NCI-H1694 treated with DMSO at 0.1 percent for 48 hours (cell line): ENCODE results near the gene OR52I2.

ENCODE experiments used
- DNase-seq: peaks from one replicate; lab custom pipeline; 2025; lab: John Stamatoyannopoulos, UW

Gene OR52I2

GRCh38 chr11:4581443-4581842 is at the start of gene OR52I2:
Gene OR52I2, plus strand, starts transcription at chr11:4581743.
- DNase-seq, result no peak

DNA sequence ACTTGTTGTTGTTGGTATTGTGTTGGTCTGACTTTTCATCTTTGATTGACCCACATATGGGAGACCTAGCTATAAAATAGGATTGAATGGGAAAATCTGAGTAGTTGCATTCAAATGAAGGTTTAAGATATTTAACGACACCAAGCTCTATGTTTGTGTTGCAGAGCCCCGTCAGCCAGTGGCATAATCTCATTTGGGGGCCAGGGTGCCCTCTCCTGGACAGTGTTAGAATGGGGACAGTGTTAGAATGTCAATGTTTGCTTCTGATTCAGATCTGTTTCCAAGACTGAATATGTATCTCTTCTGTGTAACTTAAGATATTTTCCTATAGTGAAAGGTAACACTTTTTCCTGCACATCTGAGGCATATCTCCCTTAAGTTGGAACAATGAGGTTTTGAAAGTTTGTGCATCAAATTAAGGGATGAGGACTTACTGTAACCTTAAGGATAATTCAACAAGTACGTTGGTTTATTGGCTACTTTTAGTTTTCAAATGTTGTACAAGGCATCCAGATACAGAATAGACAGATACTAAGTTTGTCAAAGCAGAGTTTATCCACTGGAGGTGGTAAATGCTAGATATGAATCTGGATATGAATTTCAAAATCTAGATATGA is 41.8 kb upstream of the OR52I2 start:
- DNase-seq, result peak; percentile 14

GRCh38 chr11:4541071-4541470 is 40.5 kb upstream of the OR52I2 start:
- no peak for DNase-seq

DNA sequence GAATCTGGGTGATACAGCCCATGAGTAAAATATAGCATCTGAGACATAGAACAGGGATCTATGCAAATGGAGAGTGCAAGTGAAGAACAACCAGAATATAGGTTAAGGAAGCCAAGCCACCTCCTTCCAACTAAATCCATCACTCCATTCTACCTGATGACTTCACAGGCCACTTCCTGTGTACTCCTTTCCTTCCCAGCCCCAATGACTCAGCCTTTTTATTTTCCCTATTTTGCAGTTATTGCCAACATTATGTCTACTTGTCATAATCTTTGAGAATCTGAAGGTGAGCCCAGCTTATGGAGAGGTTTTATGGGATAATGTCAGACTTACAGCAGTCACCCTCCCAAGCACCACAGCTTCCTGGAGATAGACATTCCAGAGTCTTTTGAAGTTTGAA is 38.0 kb upstream of the OR52I2 start:
- DNase-seq, result no peak

DNA sequence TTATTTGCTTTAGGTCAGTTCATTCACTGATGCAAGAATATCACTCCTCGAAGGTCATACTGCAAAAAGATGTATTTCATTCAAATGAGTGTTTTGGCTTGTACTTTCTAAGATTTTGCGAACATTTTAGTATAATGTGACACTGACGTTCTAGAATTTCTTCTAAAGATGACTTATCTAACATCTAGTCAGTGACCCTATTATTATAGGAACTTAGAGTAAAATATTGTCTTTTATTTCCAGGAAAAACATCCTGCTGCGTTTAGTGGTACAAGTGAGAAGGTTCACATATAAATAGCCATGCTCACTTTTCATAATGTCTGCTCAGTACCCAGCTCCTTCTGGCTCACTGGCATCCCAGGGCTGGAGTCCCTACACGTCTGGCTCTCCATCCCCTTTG is 36.7 kb upstream of the OR52I2 start, which contains the start of gene OR52M1:
OR52M1 (plus strand) TSS at position 301 of the 400 bp plus-strand sequence; CDS start at position 301, 0 bp downstream.
- no peak for DNase-seq

DNA sequence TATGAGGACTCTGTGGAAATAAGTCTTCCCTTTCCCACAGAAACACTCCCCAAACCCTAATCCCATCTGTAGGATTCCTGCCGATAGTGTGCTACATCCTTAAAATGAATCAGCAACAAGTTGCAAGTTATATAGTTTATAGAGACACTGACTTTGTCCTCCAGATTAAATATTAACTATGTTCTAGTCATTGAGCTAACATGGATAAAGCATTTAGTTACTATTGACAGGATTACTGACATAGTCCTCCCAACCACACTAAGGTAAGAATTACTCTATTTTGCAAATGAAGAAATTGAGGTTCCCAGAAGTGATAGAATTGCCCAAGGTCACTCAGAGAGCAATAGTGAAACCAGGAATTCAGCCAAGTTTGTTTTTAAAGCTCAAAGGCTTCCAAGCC is 34.7 kb upstream of the OR52I2 start:
- no peak for DNase-seq

DNA sequence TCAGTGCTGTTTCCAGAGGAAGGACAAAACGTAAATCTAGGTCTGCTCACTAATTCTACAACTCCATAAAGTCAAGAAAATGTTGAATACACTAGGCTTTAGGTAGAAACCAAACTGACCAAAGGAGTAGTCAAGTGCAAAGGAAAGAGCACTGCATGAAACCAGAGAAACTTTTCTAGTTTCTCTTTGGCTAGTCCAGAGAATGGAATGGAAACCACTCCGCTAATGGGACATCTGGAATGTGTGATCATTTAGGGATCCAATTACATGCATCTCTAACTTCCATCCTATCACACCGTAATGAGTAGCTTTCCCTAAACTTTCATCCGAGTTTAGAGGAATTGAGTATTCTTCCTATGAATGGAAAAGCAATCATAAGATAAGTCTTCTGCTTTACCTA is 34.1 kb upstream of the OR52I2 start:
- no peak for DNase-seq

DNA sequence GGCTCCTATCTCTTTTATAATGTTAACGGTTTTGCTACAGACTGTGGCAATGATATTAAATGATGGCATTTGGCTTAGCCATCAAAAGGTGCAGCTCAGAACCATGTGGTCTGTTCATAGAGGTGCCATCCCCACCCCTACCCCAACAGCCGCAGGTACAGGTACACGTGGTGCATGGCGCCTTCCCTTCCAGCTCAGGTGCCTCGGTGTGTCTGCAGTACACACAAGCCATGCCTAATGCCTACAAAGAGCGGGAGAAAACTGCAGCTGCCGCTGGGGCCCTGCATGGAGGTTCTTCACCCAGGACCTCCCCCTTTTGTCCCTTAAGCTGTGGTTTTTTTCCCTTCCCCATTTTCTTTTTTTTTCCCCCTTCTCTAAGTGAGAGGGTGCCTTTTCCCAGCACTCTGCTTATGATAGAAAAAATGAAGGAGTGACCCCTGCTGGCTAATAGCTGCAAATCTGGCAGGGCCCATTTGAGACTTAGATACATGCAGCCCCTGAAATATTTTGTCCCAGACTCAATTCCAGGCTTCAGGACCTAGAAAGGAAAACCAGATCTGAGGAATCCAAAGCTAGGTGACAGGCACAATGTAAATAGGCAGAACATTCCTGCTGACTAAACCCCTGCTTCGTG is 30.1 kb upstream of the OR52I2 start:
- DNase-seq, result no peak

GRCh38 chr11:4559527-4560440 is 21.8 kb upstream of the OR52I2 start:
- no peak for DNase-seq

DNA sequence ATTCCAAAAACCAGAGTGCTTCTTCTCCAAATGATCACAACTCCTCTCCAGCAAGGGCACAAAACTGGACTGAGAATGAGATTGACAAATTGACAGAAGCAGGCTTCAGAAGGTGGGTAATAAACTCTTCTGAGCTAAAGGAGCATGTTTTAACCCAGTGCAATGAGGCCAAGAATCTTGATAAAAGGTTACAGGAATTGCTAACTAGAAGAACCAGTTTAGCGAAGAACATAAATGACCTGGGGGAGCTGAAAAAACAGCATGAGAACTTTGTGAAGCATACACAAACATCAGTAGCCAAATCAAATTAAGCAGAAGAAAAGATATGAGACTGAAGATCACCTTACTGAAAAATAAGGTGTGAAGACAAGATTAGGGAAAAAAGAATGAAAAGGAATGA is 21.1 kb upstream of the OR52I2 start:
- no peak for DNase-seq

- no peak for DNase-seq
Measured at GRCh38 chr11:4565371-4565770, 16.2 kb upstream of the OR52I2 start.

- DNase-seq, result no peak
Measured at GRCh38 chr11:4569075-4569474, 12.5 kb upstream of the OR52I2 start.

DNA sequence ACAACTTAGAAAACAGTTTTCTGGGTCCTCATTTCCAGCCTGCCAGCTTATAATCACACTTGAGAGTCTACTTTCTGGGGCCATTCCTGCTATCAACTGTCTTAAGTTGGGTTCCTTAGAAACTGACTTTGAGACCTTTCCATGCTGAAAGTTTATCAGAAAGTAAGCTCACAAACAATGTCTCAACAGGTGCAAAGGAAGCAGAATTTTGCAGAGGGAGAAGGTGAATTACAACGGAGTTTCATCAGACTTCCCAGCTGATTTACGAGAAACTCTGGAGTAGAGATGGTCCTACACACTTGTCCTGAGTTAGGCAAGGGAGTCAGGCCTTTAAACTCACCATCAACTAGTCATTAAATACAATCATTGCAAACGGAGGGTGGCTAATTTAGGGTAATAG is 4.7 kb upstream of the OR52I2 start:
- DNase-seq, result no peak

- DNase-seq, result no peak
Measured at GRCh38 chr11:4577761-4578160, 3.8 kb upstream of the OR52I2 start.

GRCh38 chr11:4578624-4579023 is 2.9 kb upstream of the OR52I2 start:
- no peak for DNase-seq

DNA sequence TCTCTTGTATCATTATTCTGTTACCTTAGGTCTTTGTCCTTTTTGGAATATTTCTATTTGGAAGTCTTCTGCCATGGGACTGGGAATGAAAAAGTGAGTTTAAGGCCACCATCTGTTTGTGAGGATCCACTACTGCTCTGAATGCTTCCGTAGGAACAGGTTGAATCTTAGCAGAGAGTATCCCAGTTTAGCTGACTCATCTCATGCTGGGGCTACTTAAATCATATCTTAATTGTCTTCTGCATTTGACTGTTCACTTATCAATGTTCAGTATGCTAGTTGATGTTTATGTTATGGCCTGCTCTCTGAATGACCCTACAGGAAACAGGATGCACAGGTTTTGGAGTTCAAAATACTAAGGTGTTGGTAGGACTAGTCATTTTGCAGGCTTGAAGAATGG is 1.4 kb upstream of the OR52I2 start:
- no peak for DNase-seq

DNA sequence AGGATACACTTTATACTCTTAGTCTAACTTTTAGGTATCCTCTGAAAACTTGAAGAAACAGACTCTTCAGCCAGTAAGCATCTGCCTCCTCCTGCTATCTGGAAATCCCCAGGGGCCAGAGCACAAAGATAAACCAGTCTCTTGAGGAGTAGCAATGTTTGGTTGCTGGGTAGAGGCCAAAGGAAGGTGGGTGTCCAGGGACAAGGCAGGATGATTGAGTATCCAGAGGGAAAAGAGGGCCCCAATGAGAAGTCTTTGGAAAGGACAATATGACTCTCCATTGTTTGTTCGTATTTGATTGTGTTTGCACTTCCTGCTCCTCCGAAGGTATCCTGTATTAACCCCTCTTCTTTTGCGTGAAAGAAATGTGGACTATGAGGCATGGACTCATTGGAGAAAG is 7.5 kb downstream of the OR52I2 start:
- DNase-seq, result no peak

DNA sequence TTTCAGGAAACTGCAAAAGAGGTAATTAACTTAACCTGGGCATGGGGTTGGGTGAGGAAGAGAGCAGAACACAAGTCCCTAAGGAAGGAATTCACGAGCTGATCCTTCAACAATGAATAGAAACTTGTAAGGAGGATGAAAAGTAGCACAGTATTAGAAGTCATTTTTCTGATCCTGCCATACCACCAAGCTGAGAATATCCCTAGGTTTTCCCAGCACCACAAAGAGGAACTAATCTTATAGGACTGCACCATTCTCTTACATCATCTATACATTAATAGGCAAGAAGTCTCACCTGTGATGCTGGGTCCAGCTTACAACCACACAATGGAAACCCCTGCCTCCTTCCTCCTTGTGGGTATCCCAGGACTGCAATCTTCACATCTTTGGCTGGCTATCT is 12.2 kb downstream of the OR52I2 start, which contains the start of gene OR52I1:
OR52I1 (plus strand) TSS at position 301 of the 400 bp plus-strand sequence; CDS start at position 301, 0 bp downstream.
- DNase-seq, result no peak

- DNase-seq, result no peak
Measured at GRCh38 chr11:4605057-4605456, 23.5 kb downstream of the OR52I2 start.

- DNase-seq, result no peak
Measured at GRCh38 chr11:4606231-4607015, 24.9 kb downstream of the OR52I2 start.

GRCh38 chr11:4607096-4607495 is 25.6 kb downstream of the OR52I2 start:
- no peak for DNase-seq
